Pons (tissue), 1 donor: ENCODE results near the gene SORBS1.

Experiments
- DNase-seq: peaks from one replicate; pipeline ENCODE4 v3.0.0-alpha.2; 2016; ENCODE audit warnings: low spot score

SORBS1 gene

GRCh38 chr10:95435548-95436279 lies 125.5 kb downstream of the SORBS1 start:
- DNase-seq = no peak

- DNase-seq = no peak
These were observed 126.6 kb downstream of the SORBS1 start for GRCh38 chr10:95434583-95434982.

GRCh38 chr10:95431900-95432342 lies 129.2 kb downstream of the SORBS1 start:
- no peak for DNase-seq

GRCh38 chr10:95430231-95430951 lies 130.8 kb downstream of the SORBS1 start:
- DNase-seq = peak; percentile 68

GRCh38 chr10:95429639-95430038 lies 131.5 kb downstream of the SORBS1 start:
- DNase-seq = no peak

- no peak for DNase-seq
These were observed 132.5 kb downstream of the SORBS1 start for GRCh38 chr10:95428701-95429100.

- DNase-seq = no peak
These were observed 134.7 kb downstream of the SORBS1 start for GRCh38 chr10:95426482-95426881.

GRCh38 chr10:95425592-95426465 lies 135.3 kb downstream of the SORBS1 start:
- DNase-seq = no peak

- no peak for DNase-seq
These were observed 137.8 kb downstream of the SORBS1 start for GRCh38 chr10:95423164-95424005.

GRCh38 chr10:95422233-95422632 lies 138.9 kb downstream of the SORBS1 start:
- peak; percentile 93 for DNase-seq

GRCh38 chr10:95421782-95422181 lies 139.4 kb downstream of the SORBS1 start:
- no peak for DNase-seq

GRCh38 chr10:95419399-95419798 lies 141.8 kb downstream of the SORBS1 start:
- DNase-seq = no peak

- no peak for DNase-seq
These were observed 144.2 kb downstream of the SORBS1 start for GRCh38 chr10:95416973-95417372.

- no peak for DNase-seq
These were observed 144.9 kb downstream of the SORBS1 start for GRCh38 chr10:95416270-95416669.

- DNase-seq = no peak
These were observed 145.5 kb downstream of the SORBS1 start for GRCh38 chr10:95415621-95416031.

GRCh38 chr10:95414844-95415485 lies 146.2 kb downstream of the SORBS1 start:
- DNase-seq = peak; percentile 84

- no peak for DNase-seq
These were observed 146.9 kb downstream of the SORBS1 start for GRCh38 chr10:95414016-95414830.

- DNase-seq = no peak
These were observed 147.6 kb downstream of the SORBS1 start for GRCh38 chr10:95413588-95413987.

- DNase-seq = no peak
These were observed 149.5 kb downstream of the SORBS1 start for GRCh38 chr10:95411635-95412034.
